ENCODE data around the gene CLEC2D.
"Not testable (repeated sequence)": the region's sequence is repeated elsewhere in the genome, so short reads cannot be mapped to it uniquely, and the experiment has no call there.

DNA sequence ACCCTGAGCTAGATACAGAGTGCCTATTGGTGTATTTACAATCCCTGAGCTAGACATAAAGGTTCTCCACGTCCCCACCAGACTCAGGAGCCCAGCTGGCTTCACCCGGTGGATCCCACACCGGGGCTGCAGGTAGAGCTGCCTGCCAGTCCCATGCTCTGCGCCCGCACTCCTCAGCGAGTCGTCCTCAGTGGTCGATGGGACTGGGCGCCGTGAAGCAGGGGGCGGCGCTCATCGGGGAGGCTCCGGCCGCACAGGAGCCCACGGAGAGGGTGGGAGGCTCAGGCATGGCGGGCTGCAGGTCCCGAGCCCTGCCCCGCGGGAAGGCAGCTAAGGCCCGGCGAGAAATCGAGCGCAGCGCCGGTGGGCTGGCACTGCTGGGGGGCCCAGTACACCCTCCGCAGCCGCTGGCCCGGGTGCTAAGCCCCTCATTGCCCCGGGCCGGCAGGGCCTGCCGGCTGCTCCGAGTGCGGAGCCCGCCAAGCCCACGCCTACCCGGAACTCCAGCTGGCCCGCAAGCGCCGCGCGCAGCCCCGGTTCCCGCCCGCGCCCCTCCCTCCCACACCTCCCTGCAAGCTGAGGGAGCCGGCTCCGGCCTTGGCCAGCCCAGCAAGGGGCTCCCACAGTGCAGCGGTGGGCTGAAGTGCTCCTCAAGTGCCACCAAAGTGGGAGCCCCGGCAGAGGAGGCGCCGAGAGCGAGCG lies 70.0 kb downstream of the CLEC2D start:
- TF ChIP-seq, protein P1, sequence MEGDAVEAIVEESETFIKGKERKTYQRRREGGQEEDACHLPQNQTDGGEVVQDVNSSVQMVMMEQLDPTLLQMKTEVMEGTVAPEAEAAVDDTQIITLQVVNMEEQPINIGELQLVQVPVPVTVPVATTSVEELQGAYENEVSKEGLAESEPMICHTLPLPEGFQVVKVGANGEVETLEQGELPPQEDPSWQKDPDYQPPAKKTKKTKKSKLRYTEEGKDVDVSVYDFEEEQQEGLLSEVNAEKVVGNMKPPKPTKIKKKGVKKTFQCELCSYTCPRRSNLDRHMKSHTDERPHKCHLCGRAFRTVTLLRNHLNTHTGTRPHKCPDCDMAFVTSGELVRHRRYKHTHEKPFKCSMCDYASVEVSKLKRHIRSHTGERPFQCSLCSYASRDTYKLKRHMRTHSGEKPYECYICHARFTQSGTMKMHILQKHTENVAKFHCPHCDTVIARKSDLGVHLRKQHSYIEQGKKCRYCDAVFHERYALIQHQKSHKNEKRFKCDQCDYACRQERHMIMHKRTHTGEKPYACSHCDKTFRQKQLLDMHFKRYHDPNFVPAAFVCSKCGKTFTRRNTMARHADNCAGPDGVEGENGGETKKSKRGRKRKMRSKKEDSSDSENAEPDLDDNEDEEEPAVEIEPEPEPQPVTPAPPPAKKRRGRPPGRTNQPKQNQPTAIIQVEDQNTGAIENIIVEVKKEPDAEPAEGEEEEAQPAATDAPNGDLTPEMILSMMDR (conservative IDR thresholded peaks at IDR 0.05): not testable (repeated sequence)
- TF ChIP-seq EZH2 (IDR thresholded peaks at IDR 0.05; ENCODE audit: low read depth): not testable (repeated sequence)

All from PC-9 (cell line).